ENCODE measurements around the gene INAFM2. TPM values are rescaled to one million over a fixed set of nuclear protein-coding genes. Genes with fewer than 3 reads are reported as not detected.

Gene INAFM2
- total RNA-seq, 6 experiments from 2014 or later: 19.6 to 32.8 (median 23.4) TPM

DNA sequence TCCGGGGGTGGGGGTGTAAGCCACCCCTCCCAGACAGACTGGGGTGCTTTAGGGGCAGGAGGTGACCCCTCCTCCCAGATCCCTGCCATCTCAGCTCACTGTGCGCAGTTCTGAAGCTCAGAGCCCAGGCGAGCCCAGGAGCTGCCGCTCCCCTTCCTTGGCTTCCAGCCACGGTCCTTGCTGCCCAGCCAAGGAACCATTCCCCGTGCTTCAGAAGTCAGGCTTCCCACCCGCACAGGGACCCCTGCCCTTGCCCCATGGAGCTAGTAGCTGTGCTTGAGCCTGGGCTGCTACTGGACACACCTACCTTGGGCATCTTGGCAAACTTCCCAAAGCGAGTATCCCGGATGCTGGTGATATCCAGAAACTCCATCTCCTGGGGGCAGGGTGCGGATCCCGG is 20.5 kb upstream of the INAFM2 start:
- Mint-ChIP-seq H3K9me3 (peaks cover 20% of the 10 kb centered on the region), H3K4me3 (no peak overlapping the region), H3K27ac (no peak overlapping the region), H3K27me3 (ENCODE audit: insufficient read depth) (peaks cover 51% of the 10 kb centered on the region), H3K36me3 (ENCODE audit: low read depth) (peaks cover 8% of the 10 kb centered on the region), H3K4me1 (ENCODE audit: low read depth) (no peaks in the 10 kb centered on the region)
- DNase-seq: no peak
- TF ChIP-seq, protein P1, sequence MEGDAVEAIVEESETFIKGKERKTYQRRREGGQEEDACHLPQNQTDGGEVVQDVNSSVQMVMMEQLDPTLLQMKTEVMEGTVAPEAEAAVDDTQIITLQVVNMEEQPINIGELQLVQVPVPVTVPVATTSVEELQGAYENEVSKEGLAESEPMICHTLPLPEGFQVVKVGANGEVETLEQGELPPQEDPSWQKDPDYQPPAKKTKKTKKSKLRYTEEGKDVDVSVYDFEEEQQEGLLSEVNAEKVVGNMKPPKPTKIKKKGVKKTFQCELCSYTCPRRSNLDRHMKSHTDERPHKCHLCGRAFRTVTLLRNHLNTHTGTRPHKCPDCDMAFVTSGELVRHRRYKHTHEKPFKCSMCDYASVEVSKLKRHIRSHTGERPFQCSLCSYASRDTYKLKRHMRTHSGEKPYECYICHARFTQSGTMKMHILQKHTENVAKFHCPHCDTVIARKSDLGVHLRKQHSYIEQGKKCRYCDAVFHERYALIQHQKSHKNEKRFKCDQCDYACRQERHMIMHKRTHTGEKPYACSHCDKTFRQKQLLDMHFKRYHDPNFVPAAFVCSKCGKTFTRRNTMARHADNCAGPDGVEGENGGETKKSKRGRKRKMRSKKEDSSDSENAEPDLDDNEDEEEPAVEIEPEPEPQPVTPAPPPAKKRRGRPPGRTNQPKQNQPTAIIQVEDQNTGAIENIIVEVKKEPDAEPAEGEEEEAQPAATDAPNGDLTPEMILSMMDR (IDR thresholded peaks at IDR 0.05): no peak

DNA sequence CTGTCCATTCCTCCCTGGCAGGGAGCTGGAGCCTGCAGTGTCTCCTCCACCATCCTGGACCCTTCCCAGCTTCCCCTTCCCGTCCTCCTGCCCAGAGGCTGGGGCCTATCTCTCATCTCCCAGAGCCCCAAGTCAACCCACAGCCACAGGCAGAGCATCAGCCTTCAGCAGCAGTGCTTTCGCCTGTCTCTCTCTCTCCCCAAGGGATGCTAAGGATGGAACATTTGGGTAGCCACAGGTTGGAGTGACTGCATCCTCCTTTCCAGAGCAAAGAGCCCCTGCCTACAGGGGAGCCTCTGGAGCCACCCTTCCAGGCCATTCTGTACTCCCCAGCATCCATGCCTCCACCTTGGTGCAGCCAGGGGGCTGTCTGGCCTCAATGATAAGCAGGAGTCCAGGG is 19.9 kb upstream of the INAFM2 start:
- no peak overlapping the region for H3K27ac Mint-ChIP-seq
- no peak overlapping the region for H3K4me3 Mint-ChIP-seq
- peaks cover 45% of the 10 kb centered on the region for H3K27me3 Mint-ChIP-seq (ENCODE audit: insufficient read depth)
- DNase-seq: no peak
- TF ChIP-seq, protein P1 (IDR thresholded peaks at IDR 0.05): no peak
- peaks cover 8% of the 10 kb centered on the region for H3K36me3 Mint-ChIP-seq (ENCODE audit: low read depth)
- H3K4me1 Mint-ChIP-seq (ENCODE audit: low read depth): no peaks in the 10 kb centered on the region
- peaks cover 20% of the 10 kb centered on the region for H3K9me3 Mint-ChIP-seq

DNA sequence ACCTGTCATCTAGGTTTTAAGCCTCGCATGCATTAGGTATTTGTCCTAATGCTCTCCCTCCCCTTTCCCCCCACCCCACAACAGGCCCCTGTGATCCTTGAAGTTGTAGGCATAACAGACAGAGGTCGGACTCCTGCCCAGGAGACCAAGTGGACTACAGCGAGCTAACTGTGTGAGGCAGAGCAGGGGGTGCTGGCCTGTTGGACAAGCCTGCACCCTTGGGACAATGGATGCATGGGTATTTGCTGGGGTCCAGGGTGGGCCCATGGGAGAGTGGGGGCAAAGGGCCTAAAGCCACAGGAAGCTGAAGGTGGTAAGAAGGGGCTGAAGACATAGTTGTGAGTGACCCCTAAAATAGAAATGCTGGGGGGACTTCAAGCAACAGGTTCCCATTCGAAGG is 18.2 kb upstream of the INAFM2 start:
- no peaks in the 10 kb centered on the region for H3K36me3 Mint-ChIP-seq (ENCODE audit: low read depth)
- H3K4me3 Mint-ChIP-seq: no peak overlapping the region
- H3K27me3 Mint-ChIP-seq (ENCODE audit: insufficient read depth): peaks cover 35% of the 10 kb centered on the region
- no peak overlapping the region for H3K27ac Mint-ChIP-seq
- TF ChIP-seq, protein P1 (IDR thresholded peaks at IDR 0.05): no peak
- peaks cover 6% of the 10 kb centered on the region; the same call in 1 of the 2 replicates for H3K9me3 Mint-ChIP-seq
- DNase-seq: no peak
- H3K4me1 Mint-ChIP-seq (ENCODE audit: low read depth): no peaks in the 10 kb centered on the region

DNA sequence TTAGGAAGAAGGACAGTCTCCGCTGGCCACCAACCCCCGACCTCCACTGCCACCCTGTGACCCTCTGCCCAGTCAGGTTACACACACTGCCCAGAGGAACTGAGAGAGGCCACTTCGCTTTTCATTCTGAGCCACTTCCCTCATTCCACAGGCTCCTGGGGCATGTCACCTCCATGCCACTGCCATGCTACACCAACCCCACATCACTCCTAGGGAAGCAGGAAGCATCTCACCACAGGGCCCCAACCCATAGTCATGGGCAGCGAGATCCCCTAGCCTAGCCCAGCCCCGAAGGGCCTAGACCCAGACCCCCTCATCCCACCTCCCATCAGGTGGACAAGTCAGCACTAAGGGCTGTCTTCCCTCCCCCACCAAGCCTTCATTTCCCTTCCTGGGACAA is 17.1 kb upstream of the INAFM2 start:
- H3K27me3 Mint-ChIP-seq (ENCODE audit: insufficient read depth): peaks cover 27% of the 10 kb centered on the region
- H3K9me3 Mint-ChIP-seq: no peaks in the 10 kb centered on the region
- TF ChIP-seq, protein P1 (IDR thresholded peaks at IDR 0.05): no peak
- no peaks in the 10 kb centered on the region for H3K36me3 Mint-ChIP-seq (ENCODE audit: low read depth)
- no peaks in the 10 kb centered on the region for H3K4me1 Mint-ChIP-seq (ENCODE audit: low read depth)
- no peak for DNase-seq
- H3K4me3 Mint-ChIP-seq: no peak overlapping the region
- no peak overlapping the region for H3K27ac Mint-ChIP-seq

DNA sequence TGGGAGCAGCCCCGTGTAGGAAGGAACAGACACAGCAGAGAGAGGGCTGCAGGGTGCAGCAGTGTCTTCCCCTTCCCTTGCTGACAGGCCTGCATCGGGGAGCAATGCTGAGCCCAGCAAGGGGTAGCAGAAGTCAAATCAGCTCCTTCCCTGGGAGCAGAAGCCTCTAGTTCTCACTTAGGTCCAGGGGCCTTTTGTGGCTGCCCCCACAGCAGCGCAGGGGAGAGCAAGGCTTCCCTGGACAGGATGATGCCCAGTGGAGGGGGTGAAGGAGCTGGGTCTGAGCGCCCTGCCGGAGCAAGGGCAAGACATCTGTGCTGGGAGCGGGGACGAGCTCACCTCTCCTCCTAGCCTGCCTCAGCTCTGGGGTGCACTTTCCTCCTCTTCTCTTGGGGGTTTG is 16.6 kb upstream of the INAFM2 start:
- Mint-ChIP-seq H3K4me3 (no peak overlapping the region), H3K9me3 (no peaks in the 10 kb centered on the region), H3K36me3 (ENCODE audit: low read depth) (no peaks in the 10 kb centered on the region), H3K27me3 (ENCODE audit: insufficient read depth) (peaks cover 25% of the 10 kb centered on the region), H3K4me1 (ENCODE audit: low read depth) (no peaks in the 10 kb centered on the region), H3K27ac (no peak overlapping the region)
- TF ChIP-seq, protein P1 (IDR thresholded peaks at IDR 0.05): no peak
- no peak for DNase-seq

Measured in HFFc6 (cell line).